Measurements from ENCODE around the gene NLRC5.

Gene NLRC5

GRCh38 chr16:57115514-57116182, 126.3 kb downstream of the NLRC5 start:
- no peak overlapping the region for H3K27ac ChIP-seq (ENCODE audit: low read depth, low read length)
- H3K27me3 ChIP-seq (ENCODE audit: insufficient read depth, low read length) = no peaks in the 10 kb centered on the region
- no peaks in the 10 kb centered on the region for H3K36me3 ChIP-seq (ENCODE audit: insufficient read depth, low read length)
- H3K79me2 ChIP-seq (ENCODE audit: control insufficient read depth, insufficient read depth, low read length, unreplicated experiment) = no peaks in the 10 kb centered on the region
- H3K4me3 ChIP-seq (ENCODE audit: low read depth, low read length) = no peak overlapping the region
- H2AFZ ChIP-seq (ENCODE audit: low read length, unreplicated experiment) = no peak overlapping the region
- H3K4me1 ChIP-seq (ENCODE audit: control insufficient read depth, insufficient read depth, low read length, unreplicated experiment) = peaks cover 21% of the 10 kb centered on the region

- H3K4me1 ChIP-seq (ENCODE audit: control insufficient read depth, insufficient read depth, low read length, unreplicated experiment) = peaks cover 4% of the 10 kb centered on the region
- H2AFZ ChIP-seq (ENCODE audit: low read length, unreplicated experiment) = no peak overlapping the region
- no peaks in the 10 kb centered on the region for H3K79me2 ChIP-seq (ENCODE audit: control insufficient read depth, insufficient read depth, low read length, unreplicated experiment)
- H3K27ac ChIP-seq (ENCODE audit: low read depth, low read length) = no peak overlapping the region
- peaks cover 2% of the 10 kb centered on the region; the same call in 1 of the 2 replicates for H3K36me3 ChIP-seq (ENCODE audit: insufficient read depth, low read length)
- no peaks in the 10 kb centered on the region for H3K27me3 ChIP-seq (ENCODE audit: insufficient read depth, low read length)
- H3K4me3 ChIP-seq (ENCODE audit: low read depth, low read length) = no peak overlapping the region
These were observed 129.2 kb downstream of the NLRC5 start for GRCh38 chr16:57118461-57119084.

GRCh38 chr16:57123216-57123973, 134.0 kb downstream of the NLRC5 start:
- Histone ChIP-seq H3K27me3 (ENCODE audit: insufficient read depth, low read length) (no peaks in the 10 kb centered on the region), H3K27ac (ENCODE audit: low read depth, low read length) (no peak overlapping the region), H3K4me3 (ENCODE audit: low read depth, low read length) (no peak overlapping the region), H3K36me3 (ENCODE audit: insufficient read depth, low read length) (peaks cover 2% of the 10 kb centered on the region; the same call in 1 of the 2 replicates), H3K4me1 (ENCODE audit: control insufficient read depth, insufficient read depth, low read length, unreplicated experiment) (no peaks in the 10 kb centered on the region), H2AFZ (ENCODE audit: low read length, unreplicated experiment) (no peak overlapping the region), H3K79me2 (ENCODE audit: control insufficient read depth, insufficient read depth, low read length, unreplicated experiment) (no peaks in the 10 kb centered on the region)

GRCh38 chr16:57123974-57124674, 134.8 kb downstream of the NLRC5 start:
- H3K4me3 ChIP-seq (ENCODE audit: low read depth, low read length) = no peak overlapping the region
- H3K79me2 ChIP-seq (ENCODE audit: control insufficient read depth, insufficient read depth, low read length, unreplicated experiment) = no peaks in the 10 kb centered on the region
- H3K27ac ChIP-seq (ENCODE audit: low read depth, low read length) = no peak overlapping the region
- H3K4me1 ChIP-seq (ENCODE audit: control insufficient read depth, insufficient read depth, low read length, unreplicated experiment) = no peaks in the 10 kb centered on the region
- H2AFZ ChIP-seq (ENCODE audit: low read length, unreplicated experiment) = no peak overlapping the region
- H3K27me3 ChIP-seq (ENCODE audit: insufficient read depth, low read length) = no peaks in the 10 kb centered on the region
- H3K36me3 ChIP-seq (ENCODE audit: insufficient read depth, low read length) = peaks cover 2% of the 10 kb centered on the region; the same call in 1 of the 2 replicates

GRCh38 chr16:57125376-57125775, 136.0 kb downstream of the NLRC5 start:
- no peaks in the 10 kb centered on the region for H3K27me3 ChIP-seq (ENCODE audit: insufficient read depth, low read length)
- no peak overlapping the region for H3K27ac ChIP-seq (ENCODE audit: low read depth, low read length)
- no peak overlapping the region for H3K4me3 ChIP-seq (ENCODE audit: low read depth, low read length)
- no peaks in the 10 kb centered on the region for H3K4me1 ChIP-seq (ENCODE audit: control insufficient read depth, insufficient read depth, low read length, unreplicated experiment)
- H3K79me2 ChIP-seq (ENCODE audit: control insufficient read depth, insufficient read depth, low read length, unreplicated experiment) = no peaks in the 10 kb centered on the region
- H3K36me3 ChIP-seq (ENCODE audit: insufficient read depth, low read length) = peaks cover 2% of the 10 kb centered on the region; the same call in 1 of the 2 replicates
- H2AFZ ChIP-seq (ENCODE audit: low read length, unreplicated experiment) = no peak overlapping the region

- Histone ChIP-seq H3K4me1 (ENCODE audit: control insufficient read depth, insufficient read depth, low read length, unreplicated experiment) (no peaks in the 10 kb centered on the region), H3K36me3 (ENCODE audit: insufficient read depth, low read length) (peaks cover 2% of the 10 kb centered on the region; the same call in 1 of the 2 replicates), H3K79me2 (ENCODE audit: control insufficient read depth, insufficient read depth, low read length, unreplicated experiment) (no peaks in the 10 kb centered on the region), H3K27me3 (ENCODE audit: insufficient read depth, low read length) (no peaks in the 10 kb centered on the region), H2AFZ (ENCODE audit: low read length, unreplicated experiment) (no peak overlapping the region), H3K27ac (ENCODE audit: low read depth, low read length) (no peak overlapping the region), H3K4me3 (ENCODE audit: low read depth, low read length) (no peak overlapping the region)
These were observed 136.6 kb downstream of the NLRC5 start for GRCh38 chr16:57125969-57126368.

- Histone ChIP-seq H3K4me1 (ENCODE audit: control insufficient read depth, insufficient read depth, low read length, unreplicated experiment) (no peaks in the 10 kb centered on the region), H3K79me2 (ENCODE audit: control insufficient read depth, insufficient read depth, low read length, unreplicated experiment) (no peaks in the 10 kb centered on the region), H3K27me3 (ENCODE audit: insufficient read depth, low read length) (no peaks in the 10 kb centered on the region), H2AFZ (ENCODE audit: low read length, unreplicated experiment) (no peak overlapping the region), H3K4me3 (ENCODE audit: low read depth, low read length) (no peak overlapping the region), H3K27ac (ENCODE audit: low read depth, low read length) (no peak overlapping the region), H3K36me3 (ENCODE audit: insufficient read depth, low read length) (peaks cover 2% of the 10 kb centered on the region; the same call in 1 of the 2 replicates)
These were observed 137.1 kb downstream of the NLRC5 start for GRCh38 chr16:57126411-57126810.

- Histone ChIP-seq H3K27me3 (ENCODE audit: insufficient read depth, low read length) (no peaks in the 10 kb centered on the region), H3K4me3 (ENCODE audit: low read depth, low read length) (no peak overlapping the region), H3K4me1 (ENCODE audit: control insufficient read depth, insufficient read depth, low read length, unreplicated experiment) (no peaks in the 10 kb centered on the region), H3K36me3 (ENCODE audit: insufficient read depth, low read length) (no peaks in the 10 kb centered on the region), H3K27ac (ENCODE audit: low read depth, low read length) (no peak overlapping the region), H3K79me2 (ENCODE audit: control insufficient read depth, insufficient read depth, low read length, unreplicated experiment) (no peaks in the 10 kb centered on the region), H2AFZ (ENCODE audit: low read length, unreplicated experiment) (no peak overlapping the region)
These were observed 137.8 kb downstream of the NLRC5 start for GRCh38 chr16:57127037-57127763.

GRCh38 chr16:57127836-57128235, 138.5 kb downstream of the NLRC5 start:
- H3K27me3 ChIP-seq (ENCODE audit: insufficient read depth, low read length) = no peaks in the 10 kb centered on the region
- no peak overlapping the region for H3K27ac ChIP-seq (ENCODE audit: low read depth, low read length)
- H3K36me3 ChIP-seq (ENCODE audit: insufficient read depth, low read length) = no peaks in the 10 kb centered on the region
- H3K4me1 ChIP-seq (ENCODE audit: control insufficient read depth, insufficient read depth, low read length, unreplicated experiment) = no peaks in the 10 kb centered on the region
- H2AFZ ChIP-seq (ENCODE audit: low read length, unreplicated experiment) = no peak overlapping the region
- H3K4me3 ChIP-seq (ENCODE audit: low read depth, low read length) = no peak overlapping the region
- no peaks in the 10 kb centered on the region for H3K79me2 ChIP-seq (ENCODE audit: control insufficient read depth, insufficient read depth, low read length, unreplicated experiment)

Measured in ACC112 (cell line).